Measurements from ENCODE around the gene SLC66A2.

Gene SLC66A2

GRCh38 chr18:79952456-79952995, 1.1 kb upstream of the SLC66A2 start:
- no peak for DNase-seq (ENCODE audit: low read depth in 2 of 2)

GRCh38 chr18:79950515-79951341, 725 bp downstream of the SLC66A2 start:
- DNase-seq (ENCODE audit: low read depth in 2 of 2): no peak

GRCh38 chr18:79949697-79950487, 1.6 kb downstream of the SLC66A2 start:
- DNase-seq (ENCODE audit: low read depth in 2 of 2): no peak

GRCh38 chr18:79948719-79949411, 2.6 kb downstream of the SLC66A2 start:
- DNase-seq (ENCODE audit: low read depth in 2 of 2): no peak

- no peak for DNase-seq (ENCODE audit: low read depth in 2 of 2)
Measured at GRCh38 chr18:79947881-79948610, 3.4 kb downstream of the SLC66A2 start.

GRCh38 chr18:79947054-79947755, 4.2 kb downstream of the SLC66A2 start:
- no peak for DNase-seq (ENCODE audit: low read depth in 2 of 2)

GRCh38 chr18:79945118-79946042, 6.1 kb downstream of the SLC66A2 start:
- DNase-seq (ENCODE audit: low read depth in 2 of 2): no peak

GRCh38 chr18:79944746-79945117, 6.7 kb downstream of the SLC66A2 start:
- DNase-seq (ENCODE audit: low read depth in 2 of 2): no peak

- DNase-seq (ENCODE audit: low read depth in 2 of 2): no peak
Measured at GRCh38 chr18:79944126-79944731, 7.2 kb downstream of the SLC66A2 start.

GRCh38 chr18:79943608-79944125, 7.8 kb downstream of the SLC66A2 start:
- DNase-seq (ENCODE audit: low read depth in 2 of 2): no peak

GRCh38 chr18:79942786-79943607, 8.5 kb downstream of the SLC66A2 start:
- DNase-seq (ENCODE audit: low read depth in 2 of 2): no peak

GRCh38 chr18:79942211-79942610, 9.2 kb downstream of the SLC66A2 start:
- DNase-seq (ENCODE audit: low read depth in 2 of 2): no peak

- no peak for DNase-seq (ENCODE audit: low read depth in 2 of 2)
Measured at GRCh38 chr18:79941473-79942119, 9.9 kb downstream of the SLC66A2 start.

GRCh38 chr18:79940814-79941472, 10.5 kb downstream of the SLC66A2 start:
- no peak for DNase-seq (ENCODE audit: low read depth in 2 of 2)

GRCh38 chr18:79940126-79940813, 11.2 kb downstream of the SLC66A2 start:
- DNase-seq (ENCODE audit: low read depth in 2 of 2): no peak

GRCh38 chr18:79939096-79939495, 12.4 kb downstream of the SLC66A2 start:
- no peak for DNase-seq (ENCODE audit: low read depth in 2 of 2)

Measured in stimulated activated CD8-positive, alpha-beta memory T cell treated with anti-CD3 and anti-CD28 coated beads, Interleukin-7, amount 100 ng/mL, for 4 hours (primary cell).